Trophoblast cell (in vitro differentiated cells and primary cell): Measurements from ENCODE around the gene PCYT2.
"Not testable (repeated sequence)": the region's sequence is repeated elsewhere in the genome, so short reads cannot be mapped to it uniquely, and the experiment has no call there.

Source experiments
- DNase-seq, 2 donors: peaks; one replicate each; pipeline ENCODE4 v3.0.0-alpha.2; 2016
- H2AFZ ChIP-seq: 2 replicates; pipeline ENCODE4 v1.6.1; 2013; ENCODE audit warnings: low read length, moderate library complexity, mild to moderate bottlenecking; ENCODE audit not compliant: insufficient read depth, poor library complexity
- H2AK5ac ChIP-seq: 2 replicates; pipeline ENCODE4 v1.6.1; 2013; ENCODE audit warnings: mild to moderate bottlenecking, low read length
- H2BK120ac ChIP-seq: 2 replicates; pipeline ENCODE4 v1.6.1; 2013; ENCODE audit warnings: low read length, mild to moderate bottlenecking, moderate library complexity; ENCODE audit not compliant: insufficient read depth, poor library complexity
- H2BK12ac ChIP-seq: 2 replicates; pipeline ENCODE4 v1.6.1; 2013; ENCODE audit warnings: mild to moderate bottlenecking, low read length, moderate library complexity
- H2BK5ac ChIP-seq: 2 replicates; pipeline ENCODE4 v1.6.1; 2013; ENCODE audit warnings: low read length, low read depth, moderate library complexity, mild to moderate bottlenecking; ENCODE audit not compliant: poor library complexity
- H3K14ac ChIP-seq: 2 replicates; pipeline ENCODE4 v1.6.1; 2013; ENCODE audit warnings: mild to moderate bottlenecking, low read length
- H3K18ac ChIP-seq: 2 replicates; pipeline ENCODE4 v1.6.1; 2013; ENCODE audit warnings: mild to moderate bottlenecking, low read length
- H3K23ac ChIP-seq: 2 replicates; pipeline ENCODE4 v1.6.1; 2013; ENCODE audit warnings: low read length
- H3K27ac ChIP-seq: 2 replicates; pipeline ENCODE4 v1.5.1; 2013; ENCODE audit warnings: low read depth, mild to moderate bottlenecking, inconsistent platforms, low read length, moderate library complexity
- H3K27me3 ChIP-seq: 2 replicates; pipeline ENCODE4 v1.6.1; 2013; ENCODE audit warnings: inconsistent platforms, mild to moderate bottlenecking, low read length, moderate library complexity; ENCODE audit not compliant: insufficient read depth
- H3K36me3 ChIP-seq, 2 experiments: 1 replicate in 1 of 2; 2 replicates in 1 of 2; pipeline ENCODE4 v1.6.1; 2013; ENCODE audit warnings: low read length in 2 of 2, mild to moderate bottlenecking in 2 of 2, moderate library complexity in 1 of 2; ENCODE audit not compliant: insufficient read depth in 2 of 2, control insufficient read depth in 1 of 2
- H3K4ac ChIP-seq: 2 replicates; pipeline ENCODE4 v1.6.1; 2013; ENCODE audit warnings: low read depth, mild to moderate bottlenecking, low read length, moderate library complexity
- H3K4me1 ChIP-seq, 2 experiments: 1 replicate in 1 of 2; 2 replicates in 1 of 2; pipeline ENCODE4 v1.6.1; 2013; ENCODE audit warnings: low read length in 2 of 2, mild to moderate bottlenecking in 2 of 2, moderate library complexity in 1 of 2; ENCODE audit not compliant: insufficient read depth in 2 of 2, control insufficient read depth in 1 of 2
- H3K4me2 ChIP-seq: 2 replicates; pipeline ENCODE4 v1.6.1; 2013; ENCODE audit warnings: inconsistent platforms, mild to moderate bottlenecking, low read length, moderate library complexity
- H3K4me3 ChIP-seq: 2 replicates; pipeline ENCODE4 v1.5.1; 2013; ENCODE audit warnings: mild to moderate bottlenecking, low read depth, low read length, inconsistent platforms
- H3K79me1 ChIP-seq: one replicate; pipeline ENCODE4 v1.6.1; 2013; ENCODE audit warnings: low read length
- H3K79me2 ChIP-seq: 2 replicates; pipeline ENCODE4 v1.6.1; 2013; ENCODE audit warnings: low read length, mild to moderate bottlenecking; ENCODE audit not compliant: control insufficient read depth, insufficient read depth, poor library complexity
- H3K9ac ChIP-seq: 2 replicates; pipeline ENCODE4 v1.6.1; 2013; ENCODE audit warnings: mild to moderate bottlenecking, low read length
- H3K9me3 ChIP-seq: 2 replicates; pipeline ENCODE4 v1.6.1; 2013; ENCODE audit warnings: low read depth, mild to moderate bottlenecking, control low read depth, inconsistent platforms, low read length; ENCODE audit not compliant: insufficient read depth
- H4K12ac ChIP-seq: 2 replicates; pipeline ENCODE4 v1.6.1; 2013; ENCODE audit warnings: low read depth, mild to moderate bottlenecking, low read length, moderate library complexity
- H4K8ac ChIP-seq: 2 replicates; pipeline ENCODE4 v1.6.1; 2013; ENCODE audit warnings: low read depth, mild to moderate bottlenecking, low read length, moderate library complexity
- H4K91ac ChIP-seq: one replicate; pipeline ENCODE4 v1.6.1; 2013; ENCODE audit warnings: low read depth, mild to moderate bottlenecking, low read length, moderate library complexity
- WGBS: extraction: QIAGEN DNeasy Blood & Tissue Kit; methylation state at CpG from one replicate; pipeline ENCODE4 v1.1.7; 2013; ENCODE audit warnings: missing lambda C conversion rate; ENCODE audit not compliant: insufficient read length, insufficient coverage; ENCODE audit errors: extremely low coverage; 5-methylcytosine and 5-hydroxymethylcytosine counted together

The PCYT2 gene

DNA sequence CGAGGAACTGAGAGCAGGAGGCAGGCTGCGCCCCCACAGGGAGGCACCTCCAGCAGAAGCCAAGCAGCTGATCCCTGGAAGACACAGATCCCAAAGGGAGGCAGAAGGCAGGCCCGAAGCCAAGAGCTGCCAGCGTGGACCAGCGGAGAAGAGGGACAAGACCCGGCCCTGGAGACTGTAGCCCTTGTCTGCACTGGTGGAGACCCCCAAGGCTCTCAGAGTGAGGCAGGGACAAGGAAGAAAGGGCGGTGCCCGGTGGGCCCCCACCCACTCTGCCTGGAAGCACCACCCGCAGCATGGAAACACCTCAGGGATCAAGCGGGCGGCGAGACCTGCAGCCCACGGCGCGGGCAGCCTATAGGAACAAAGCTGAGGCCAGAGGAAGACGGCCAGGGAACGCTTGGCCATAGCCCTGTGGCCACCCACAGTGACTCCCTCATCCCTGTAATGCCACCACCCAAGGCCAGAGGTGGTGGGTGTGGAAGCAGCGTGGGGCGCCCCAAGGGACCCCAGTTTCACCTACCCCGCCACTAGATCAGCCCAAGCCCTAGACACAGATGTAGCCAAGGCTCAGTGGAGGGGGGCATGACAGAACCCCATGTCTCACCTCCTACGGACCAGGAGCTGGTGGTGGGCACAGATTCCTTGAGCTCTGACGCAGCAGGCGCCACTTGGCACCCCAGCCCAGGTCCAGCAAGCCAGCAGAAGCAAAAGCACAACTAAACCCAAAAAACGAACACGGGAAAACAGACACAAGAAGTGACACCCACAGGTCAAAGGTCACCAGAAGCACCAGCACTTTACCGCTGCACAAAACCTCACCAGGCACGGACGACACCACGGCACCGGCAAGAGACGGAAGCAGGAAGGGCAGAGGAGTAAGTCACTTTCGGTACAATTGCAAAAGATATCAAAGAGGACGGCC is 9.7 kb upstream of the PCYT2 start:
- no peak overlapping the region for H2AFZ ChIP-seq
- no peak overlapping the region for H3K9ac ChIP-seq
- H4K8ac ChIP-seq: no peak overlapping the region
- H2BK5ac ChIP-seq: no peak overlapping the region
- H4K12ac ChIP-seq: no peak overlapping the region
- H3K4ac ChIP-seq: peak overlapping the region; percentile 25
- peaks cover 31% of the 10 kb centered on the region in 2 experiments for H3K4me1 ChIP-seq
- peaks cover 17% of the 10 kb centered on the region for H3K79me1 ChIP-seq
- H3K27ac ChIP-seq: no peak overlapping the region
- H3K18ac ChIP-seq: no peak overlapping the region
- no peaks in the 10 kb centered on the region for H3K27me3 ChIP-seq
- H3K23ac ChIP-seq: no peak overlapping the region
- peaks cover 34% of the 10 kb centered on the region for H3K79me2 ChIP-seq
- no CpG with 5 or more reads among the region's 33 CpGs for WGBS
- H2AK5ac ChIP-seq: no peak overlapping the region
- no peak overlapping the region for H2BK120ac ChIP-seq
- no peak overlapping the region for H3K4me3 ChIP-seq
- H3K36me3 ChIP-seq: peaks cover 37 to 41% of the 10 kb centered on the region in 2 experiments
- H2BK12ac ChIP-seq: no peak overlapping the region
- no peak overlapping the region for H3K14ac ChIP-seq
- no peak for DNase-seq
- no peak overlapping the region for H4K91ac ChIP-seq
- H3K4me2 ChIP-seq: no peak overlapping the region
- peaks cover 2% of the 10 kb centered on the region for H3K9me3 ChIP-seq

DNA sequence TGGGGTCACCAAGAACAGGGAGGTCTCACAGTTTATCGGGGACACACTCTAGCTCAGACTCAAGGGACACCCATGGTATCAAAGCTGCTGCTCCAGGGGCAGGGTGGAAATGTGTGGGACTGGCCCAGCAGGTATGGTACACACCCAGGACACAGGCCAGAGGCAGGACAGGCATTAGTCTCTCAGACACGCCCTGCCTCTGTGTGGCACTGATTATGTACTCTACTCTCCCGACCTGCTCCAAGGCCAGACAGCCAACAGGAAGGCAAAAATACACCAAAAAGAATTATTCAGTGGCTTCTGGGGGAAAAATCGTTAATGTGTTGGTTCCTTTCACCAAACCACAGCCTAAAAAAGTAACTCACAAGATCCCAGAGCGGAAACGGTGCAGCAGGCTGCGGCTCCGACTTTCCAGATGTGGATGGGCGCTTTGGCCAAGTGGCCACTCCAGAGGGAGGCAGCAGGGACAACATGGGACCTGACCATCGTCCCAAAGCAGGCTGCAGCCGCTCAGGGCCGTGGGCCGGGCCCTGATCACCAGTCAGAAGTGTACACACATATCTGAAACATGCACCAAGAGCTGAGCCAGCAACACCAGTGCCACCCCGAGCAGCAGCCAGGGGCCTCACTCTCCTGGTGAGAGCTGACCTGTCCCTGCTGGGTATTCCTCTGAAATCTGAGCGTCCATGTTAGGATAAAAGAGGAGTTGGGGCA is 7.8 kb upstream of the PCYT2 start:
- Histone ChIP-seq H2AFZ (no peak overlapping the region), H2BK120ac (no peak overlapping the region), H3K18ac (no peak overlapping the region), H2BK5ac (no peak overlapping the region), H4K12ac (no peak overlapping the region), H2AK5ac (no peak overlapping the region), H3K9ac (no peak overlapping the region), H3K23ac (no peak overlapping the region), H3K36me3 (peaks cover 56 to 60% of the 10 kb centered on the region in 2 experiments), H3K14ac (no peak overlapping the region), H3K9me3 (peaks cover 2% of the 10 kb centered on the region), H3K4ac (no peak overlapping the region), H3K4me3 (no peak overlapping the region), H3K27ac (no peak overlapping the region), H3K79me2 (peaks cover 19% of the 10 kb centered on the region), H2BK12ac (no peak overlapping the region), H3K4me2 (no peak overlapping the region), H3K27me3 (no peaks in the 10 kb centered on the region), H4K91ac (no peak overlapping the region), H3K4me1 (peaks cover 16% of the 10 kb centered on the region in 2 experiments), H4K8ac (no peak overlapping the region), H3K79me1 (peaks cover 16% of the 10 kb centered on the region)
- no CpG with 5 or more reads among the region's 15 CpGs for WGBS
- DNase-seq: no peak

DNA sequence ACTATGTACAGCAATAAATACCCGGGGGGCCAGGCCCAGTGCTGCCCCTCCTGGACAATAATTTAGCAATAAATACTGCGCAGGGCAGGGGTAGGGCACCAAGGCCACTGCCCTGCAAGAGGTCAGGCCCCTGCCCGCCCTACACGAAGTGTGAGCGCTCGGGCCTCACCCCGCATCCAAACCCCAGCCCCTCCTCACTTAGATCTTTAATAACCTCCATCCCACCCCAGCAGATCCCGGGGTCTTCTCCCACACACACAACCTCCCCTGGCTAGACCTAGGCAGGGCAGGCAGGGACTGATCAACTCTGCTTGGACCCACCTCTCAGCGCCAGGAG is 7.1 kb upstream of the PCYT2 start:
- H4K12ac ChIP-seq, H3K4me3 ChIP-seq, H3K9ac ChIP-seq, H2BK12ac ChIP-seq, H2BK120ac ChIP-seq, H2BK5ac ChIP-seq, H4K91ac ChIP-seq, H3K79me1 ChIP-seq, H3K18ac ChIP-seq, H4K8ac ChIP-seq, H3K23ac ChIP-seq, H3K27me3 ChIP-seq, H3K14ac ChIP-seq, H3K4ac ChIP-seq, DNase-seq, H2AFZ ChIP-seq, H3K27ac ChIP-seq, H2AK5ac ChIP-seq, H3K9me3 ChIP-seq: not testable (repeated sequence)
- Histone ChIP-seq H3K4me1 (peaks cover 10% of the 10 kb centered on the region in 2 experiments), H3K79me2 (peaks cover 15% of the 10 kb centered on the region), H3K36me3 (peaks cover 62 to 67% of the 10 kb centered on the region in 2 experiments), H3K4me2 (peak overlapping the region; percentile 50)
- no CpG with 5 or more reads among the region's 9 CpGs for WGBS

DNA sequence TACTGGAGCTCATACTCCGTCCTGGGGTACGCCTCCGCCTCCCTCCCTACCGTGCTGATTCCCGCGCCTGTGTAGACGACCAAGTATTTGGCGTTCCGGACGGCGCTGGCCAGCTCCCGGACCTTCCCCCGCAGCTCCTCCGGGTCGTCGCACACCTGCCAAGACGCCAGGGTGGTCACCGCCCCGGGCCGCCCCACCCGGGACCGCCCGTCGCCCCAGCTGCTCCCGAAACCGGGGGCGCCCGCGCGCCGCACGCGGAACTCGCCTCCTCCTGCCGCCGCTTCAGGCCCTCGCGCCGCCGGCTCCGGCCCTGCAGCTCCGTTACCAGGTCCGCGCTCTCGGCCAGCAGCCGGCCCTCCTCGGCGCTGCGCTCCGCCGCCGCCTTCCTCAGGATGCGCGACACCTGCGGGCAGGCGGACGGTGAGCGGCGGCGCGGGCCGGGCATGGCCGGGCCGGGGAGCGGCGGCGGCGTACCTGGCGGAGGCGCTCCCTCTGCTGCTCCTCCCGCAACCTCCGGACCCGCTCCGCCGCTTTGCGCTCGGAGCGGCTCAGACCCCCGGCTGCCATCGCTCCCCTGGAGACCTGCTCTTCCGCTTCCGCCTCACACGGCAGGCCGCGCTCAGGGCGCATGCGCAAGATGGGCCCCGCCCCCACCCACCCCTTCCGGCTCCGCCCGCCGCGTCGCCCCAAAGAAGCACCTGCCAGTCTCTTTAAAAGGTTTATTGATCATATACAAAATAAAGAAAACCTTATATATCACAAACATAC is 6.5 kb upstream of the PCYT2 start, which contains the start of gene SIRT7:
SIRT7 (minus strand) TSS at position 612 of the 768 bp plus-strand sequence; CDS start at position 567, 45 bp downstream.
- Histone ChIP-seq H3K4me2 (peak within 1 kb of the TSS; percentile 95), H3K27ac (peak within 1 kb of the TSS; percentile 14), H3K4ac (peak within 1 kb of the TSS; percentile 80), H2AK5ac (peak within 1 kb of the TSS; percentile 56), H3K36me3 (peaks cover 63 to 68% of the 10 kb centered on the region in 2 experiments), H2AFZ (peak within 1 kb of the TSS; percentile 46), H3K4me3 (peak within 1 kb of the TSS; percentile 97), H3K9me3 (peaks cover 2% of the 10 kb centered on the region), H2BK12ac (no peak within 1 kb of the TSS), H3K4me1 (peaks cover 7 to 8% of the 10 kb centered on the region in 2 experiments), H4K12ac (peak within 1 kb of the TSS; percentile 48), H3K79me1 (peaks cover 7% of the 10 kb centered on the region), H3K14ac (peak within 1 kb of the TSS; percentile 62), H4K8ac (peak within 1 kb of the TSS; percentile 81), H2BK120ac (peak within 1 kb of the TSS; percentile 58), H3K18ac (peak within 1 kb of the TSS; percentile 47), H3K23ac (no peak within 1 kb of the TSS), H2BK5ac (peak within 1 kb of the TSS; percentile 49), H3K79me2 (peaks cover 12% of the 10 kb centered on the region), H4K91ac (peak within 1 kb of the TSS; percentile 72), H3K9ac (peak within 1 kb of the TSS; percentile 81), H3K27me3 (no peaks in the 10 kb centered on the region)
- peak; percentile 58 to 83 for DNase-seq
- WGBS: no CpG with 5 or more reads among the region's 94 CpGs
